Suprapubic skin (tissue), 3 donors: ENCODE results near the gene MAVS.

ENCODE experiments used
- CTCF ChIP-seq, 2 donors: fragments of 200-600 bp in 1 of 2; fragments of 450-650 bp in 1 of 2; sonication (generic) in 1 of 2; IDR thresholded peaks; one replicate each; pipeline ENCODE4 v1.5.1; 2016 to 2019; ENCODE audit warnings: antibody characterized with exemption in 2 of 2, mild to moderate bottlenecking in 1 of 2, moderate library complexity in 1 of 2
- EP300 ChIP-seq: sonication (generic); formaldehyde crosslinking; IDR thresholded peaks from one replicate; pipeline ENCODE4 v1.6.1; 2017; ENCODE audit warnings: antibody characterized with exemption
- POLR2A ChIP-seq, 2 donors: fragments of 450-650 bp; IDR thresholded peaks; one replicate each; pipeline ENCODE4 v1.6.1; 2017; ENCODE audit warnings: antibody characterized with exemption in 2 of 2, mild to moderate bottlenecking in 2 of 2, moderate library complexity in 2 of 2

DNA sequence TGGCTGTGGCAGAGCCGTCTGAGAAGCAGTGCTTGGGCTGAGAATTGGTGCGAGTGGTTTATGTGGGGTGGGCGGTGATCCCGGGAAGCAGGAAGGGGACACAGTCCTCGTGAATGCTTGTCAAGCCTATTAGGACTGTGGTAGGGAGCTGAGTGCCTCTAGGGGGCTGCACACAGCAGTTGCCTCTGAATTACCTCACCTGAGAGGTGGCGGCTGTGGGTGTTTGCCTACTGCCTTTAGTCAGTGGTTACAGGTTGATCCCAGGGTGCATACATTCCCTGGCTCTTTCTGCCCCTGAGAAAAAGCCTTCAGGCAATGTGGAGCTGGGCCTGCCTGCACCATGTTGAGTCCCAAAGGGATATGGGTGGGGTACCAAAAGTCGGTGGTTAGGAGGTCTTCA, 21.1 kb upstream of the MAVS start:
- no peak for TF ChIP-seq POLR2A (IDR thresholded peaks at IDR 0.05)
- TF ChIP-seq CTCF (IDR thresholded peaks at IDR 0.05), result no peak
- TF ChIP-seq EP300, result no peak
